Left ventricle myocardium inferior (tissue), 1 donor: ENCODE data around the gene RUNX1. TPM values are rescaled to one million over a fixed set of nuclear protein-coding genes. Genes with fewer than 3 reads are reported as not detected.

Experiments
- DNase-seq: peaks from one replicate; pipeline ENCODE4 v3.0.0-alpha.2; 2020
- H3K27ac ChIP-seq: fragments of 200-600 bp; replicated peaks from 2 replicates; pipeline ENCODE4 v1.8.0; 2021
- H3K27me3 ChIP-seq: fragments of 200-600 bp; 2 replicates; pipeline ENCODE4 v1.8.0; 2021; ENCODE audit warnings: low read depth
- H3K36me3 ChIP-seq: fragments of 200-600 bp; 2 replicates; pipeline ENCODE4 v1.8.0; 2021
- H3K4me1 ChIP-seq: fragments of 200-600 bp; 2 replicates; pipeline ENCODE4 v1.8.0; 2021
- H3K4me3 ChIP-seq: fragments of 200-600 bp; 2 replicates; pipeline ENCODE4 v1.8.0; 2021; ENCODE audit warnings: mild to moderate bottlenecking, moderate library complexity
- H3K9me3 ChIP-seq: fragments of 200-600 bp; replicated peaks from 2 replicates; pipeline ENCODE4 v1.8.0; 2021
- intact Hi-C: fragments of 100-400 bp; cut with micrococcal nuclease; formaldehyde crosslinking; loops from one replicate; pipeline ENCODE4 v1.11.0; 2022
- total RNA-seq: library from RNA; stranded (reverse); fragmentation: NEBNext Ultra II Directional; extraction: Animal tissue kit (Norgen Biotek cat#: 25700); gene quantifications from one replicate; pipeline ENCODE4 v1.2.1, GENCODE V29; 2021
- TF ChIP-seq, protein P1 (sequence below): fragments of 200-600 bp; IDR thresholded peaks from 2 replicates; pipeline ENCODE4 v1.8.0; 2021; ENCODE audit warnings: antibody characterized with exemption, mild to moderate bottlenecking, borderline replicate concordance
- donor health status: DM: no; HTN: yes; CAD: no; lungs with severe emphysema.

RUNX1 gene
- total RNA-seq, 1 donor from 2014 or later, result 1.5 TPM

DNA sequence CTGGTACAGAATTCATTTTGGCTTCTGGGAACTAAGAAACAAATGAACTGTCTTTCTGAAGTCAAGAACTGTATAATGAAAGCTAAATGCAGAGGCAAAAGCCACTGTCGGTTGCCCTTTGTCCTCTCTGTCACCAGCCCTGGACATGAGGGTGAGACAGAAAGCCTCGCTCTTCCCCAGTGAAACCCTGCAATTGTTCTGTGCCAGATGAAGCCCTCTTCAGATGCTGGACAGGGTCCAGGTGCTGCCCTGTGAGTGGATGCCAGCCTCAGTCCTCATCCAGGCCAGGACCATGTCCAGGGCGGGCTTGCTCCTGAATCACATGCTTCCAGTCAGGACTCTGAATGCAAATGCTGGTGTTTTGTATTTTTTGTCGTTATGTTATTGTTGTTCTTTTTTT, 138.7 kb downstream of the RUNX1 start:
- Histone ChIP-seq H3K27me3 (peaks cover 93% of the 10 kb centered on the region), H3K9me3 (no peaks in the 10 kb centered on the region), H3K4me3 (no peak overlapping the region), H3K4me1 (no peaks in the 10 kb centered on the region), H3K27ac (no peak overlapping the region), H3K36me3 (no peaks in the 10 kb centered on the region)
- DNase-seq, result no peak
- intact Hi-C loops, result no loop called here
- TF ChIP-seq, protein P1, sequence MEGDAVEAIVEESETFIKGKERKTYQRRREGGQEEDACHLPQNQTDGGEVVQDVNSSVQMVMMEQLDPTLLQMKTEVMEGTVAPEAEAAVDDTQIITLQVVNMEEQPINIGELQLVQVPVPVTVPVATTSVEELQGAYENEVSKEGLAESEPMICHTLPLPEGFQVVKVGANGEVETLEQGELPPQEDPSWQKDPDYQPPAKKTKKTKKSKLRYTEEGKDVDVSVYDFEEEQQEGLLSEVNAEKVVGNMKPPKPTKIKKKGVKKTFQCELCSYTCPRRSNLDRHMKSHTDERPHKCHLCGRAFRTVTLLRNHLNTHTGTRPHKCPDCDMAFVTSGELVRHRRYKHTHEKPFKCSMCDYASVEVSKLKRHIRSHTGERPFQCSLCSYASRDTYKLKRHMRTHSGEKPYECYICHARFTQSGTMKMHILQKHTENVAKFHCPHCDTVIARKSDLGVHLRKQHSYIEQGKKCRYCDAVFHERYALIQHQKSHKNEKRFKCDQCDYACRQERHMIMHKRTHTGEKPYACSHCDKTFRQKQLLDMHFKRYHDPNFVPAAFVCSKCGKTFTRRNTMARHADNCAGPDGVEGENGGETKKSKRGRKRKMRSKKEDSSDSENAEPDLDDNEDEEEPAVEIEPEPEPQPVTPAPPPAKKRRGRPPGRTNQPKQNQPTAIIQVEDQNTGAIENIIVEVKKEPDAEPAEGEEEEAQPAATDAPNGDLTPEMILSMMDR, result no peak

DNA sequence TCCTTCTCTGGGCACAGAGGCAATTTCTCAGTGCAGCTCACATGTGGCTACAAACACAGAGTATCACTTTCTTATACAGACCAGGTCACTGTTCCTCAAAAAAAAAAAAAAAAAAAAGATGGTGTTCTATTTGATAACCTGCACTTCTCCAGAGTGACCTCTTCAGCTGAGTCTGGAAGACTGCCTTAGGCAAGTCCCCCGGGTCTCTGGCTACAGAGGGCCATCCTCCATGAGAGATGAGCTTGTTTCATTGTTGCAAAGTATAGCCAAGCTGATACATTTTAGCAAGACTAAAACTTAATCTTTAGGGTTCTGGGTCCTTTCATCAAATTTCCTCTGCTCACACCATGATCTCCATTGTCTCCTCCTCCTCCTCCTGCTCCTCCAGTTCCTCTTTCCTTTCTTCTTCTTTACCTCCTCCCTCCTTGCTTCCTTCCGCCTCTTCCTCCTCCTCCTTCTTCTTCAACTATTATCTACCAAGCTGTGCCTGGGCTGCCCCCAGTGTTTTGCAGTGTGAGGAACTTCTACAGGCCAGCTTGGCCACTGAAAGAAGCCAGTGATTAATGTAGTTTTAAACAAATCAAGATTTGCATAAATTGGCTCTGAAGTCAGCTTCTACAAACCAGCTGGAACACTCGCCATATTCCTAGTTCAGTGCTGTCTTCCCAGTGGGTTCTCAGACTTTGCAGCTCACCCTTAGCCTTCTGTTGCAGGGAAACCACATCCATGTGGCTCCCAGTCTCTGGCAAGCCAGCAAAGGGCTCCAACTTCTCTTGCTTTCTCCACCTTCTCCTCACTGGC, 139.4 kb downstream of the RUNX1 start:
- Histone ChIP-seq H3K4me1 (no peaks in the 10 kb centered on the region), H3K9me3 (no peaks in the 10 kb centered on the region), H3K36me3 (no peaks in the 10 kb centered on the region), H3K27ac (no peak overlapping the region), H3K27me3 (peaks cover 96% of the 10 kb centered on the region), H3K4me3 (no peak overlapping the region)
- TF ChIP-seq, protein P1, result no peak
- intact Hi-C loops, result no loop called here
- no peak for DNase-seq

DNA sequence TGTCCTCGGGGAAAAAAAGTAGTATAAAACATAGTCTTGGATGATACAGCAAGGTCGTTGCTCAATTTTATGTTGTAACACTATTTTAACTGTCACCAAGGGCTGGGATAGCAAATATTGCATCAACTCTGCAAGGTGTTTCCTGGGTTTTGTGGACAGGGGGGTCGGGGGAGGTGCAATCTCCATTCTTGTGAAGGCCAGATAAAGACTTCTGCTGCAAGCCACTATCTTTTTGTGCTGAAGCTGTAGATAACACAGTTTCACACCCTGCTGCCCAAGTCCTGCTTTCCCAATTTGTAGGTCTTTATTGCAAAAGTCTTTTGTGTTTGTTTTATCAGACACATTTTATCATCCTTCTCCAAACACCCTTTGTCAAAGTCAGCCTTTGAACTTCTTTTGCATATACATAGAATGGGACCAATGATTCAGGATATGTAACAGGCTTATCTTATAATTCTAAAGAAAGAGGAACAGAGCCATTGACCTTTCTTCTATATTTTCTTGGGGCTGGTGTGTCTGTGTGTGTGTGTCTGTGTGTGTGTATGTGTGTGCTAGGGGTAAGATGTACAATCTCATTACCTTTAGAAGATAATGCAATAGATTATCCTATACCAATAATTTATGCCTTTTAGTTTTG, 140.6 kb downstream of the RUNX1 start:
- Histone ChIP-seq H3K27me3 (peaks cover 95% of the 10 kb centered on the region), H3K9me3 (no peaks in the 10 kb centered on the region), H3K36me3 (no peaks in the 10 kb centered on the region), H3K4me1 (no peaks in the 10 kb centered on the region), H3K27ac (no peak overlapping the region), H3K4me3 (no peak overlapping the region)
- TF ChIP-seq, protein P1, result no peak
- intact Hi-C loops, result no loop called here
- DNase-seq, result no peak

DNA sequence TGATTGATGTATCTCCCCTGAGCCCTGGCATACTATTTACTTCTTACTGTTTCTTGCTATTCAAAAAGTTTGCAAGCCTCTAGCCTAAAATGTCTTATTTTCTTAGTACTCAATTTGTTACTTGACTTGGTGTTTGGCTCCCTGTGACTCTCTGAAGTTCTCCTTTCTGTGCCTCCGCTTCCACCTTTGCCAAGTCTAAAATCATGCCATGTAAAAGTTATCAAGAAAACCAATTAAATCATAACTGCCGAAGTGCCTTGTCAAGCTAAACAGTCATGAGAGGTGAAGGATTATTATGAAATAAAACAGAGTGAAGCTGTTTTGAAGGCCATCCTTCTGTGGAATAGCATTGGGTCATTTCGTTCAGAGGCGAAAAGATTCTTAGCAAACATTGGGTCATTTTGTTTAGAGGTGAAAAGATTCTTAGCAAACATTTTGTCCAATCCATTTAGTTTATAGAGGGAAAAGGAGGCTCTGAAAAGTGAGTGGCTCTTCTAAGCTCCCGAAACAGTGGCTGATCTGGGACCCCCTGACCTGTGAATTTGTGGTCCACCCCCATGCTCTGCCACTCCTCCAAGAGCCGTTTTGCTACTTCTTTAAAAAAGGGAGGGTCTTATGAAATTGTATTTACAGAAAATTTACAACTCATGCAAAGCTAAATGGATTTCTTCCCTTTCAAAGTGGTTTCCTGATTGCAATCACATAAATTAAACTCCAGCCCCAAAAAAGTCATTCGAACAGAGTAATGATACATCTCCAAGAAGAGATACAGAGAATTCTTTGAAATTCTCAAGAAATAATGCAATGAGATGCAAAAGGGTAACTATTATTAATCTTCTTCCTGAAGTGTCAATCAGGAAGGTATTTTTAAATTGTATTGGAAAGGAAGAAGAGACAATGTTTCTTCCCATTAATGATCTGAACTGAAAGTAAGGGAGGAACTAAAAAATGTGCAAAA, 141.4 kb downstream of the RUNX1 start:
- peaks cover 95% of the 10 kb centered on the region for H3K27me3 ChIP-seq
- H3K4me1 ChIP-seq, result no peaks in the 10 kb centered on the region
- no peaks in the 10 kb centered on the region for H3K36me3 ChIP-seq
- no peak overlapping the region for H3K4me3 ChIP-seq
- intact Hi-C loops, result no loop called here
- H3K9me3 ChIP-seq, result no peaks in the 10 kb centered on the region
- no peak overlapping the region for H3K27ac ChIP-seq
- DNase-seq, result no peak
- TF ChIP-seq, protein P1, result no peak

DNA sequence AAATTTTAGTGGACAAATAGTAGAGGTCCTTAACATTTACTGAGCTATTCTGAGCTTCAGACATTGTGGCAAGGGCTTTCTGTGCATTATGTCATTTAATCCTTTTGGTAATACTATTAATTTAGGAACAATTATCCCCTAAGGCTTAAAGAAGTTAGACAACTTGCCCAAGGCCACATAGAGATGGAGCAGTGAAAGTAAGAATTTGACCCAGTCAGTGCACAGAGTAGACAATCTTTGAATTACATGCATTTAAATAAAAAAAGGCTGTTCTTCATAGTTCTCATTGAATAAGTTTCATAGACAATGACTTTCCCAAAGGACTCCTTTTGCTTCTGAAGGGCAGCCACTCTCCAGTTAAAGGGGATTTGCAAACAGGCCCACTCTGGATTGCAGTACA, 142.7 kb downstream of the RUNX1 start:
- H3K4me3 ChIP-seq, result no peak overlapping the region
- intact Hi-C loops, result no loop called here
- DNase-seq, result no peak
- H3K4me1 ChIP-seq, result no peaks in the 10 kb centered on the region
- TF ChIP-seq, protein P1, result no peak
- H3K27me3 ChIP-seq, result peaks cover 94% of the 10 kb centered on the region
- no peaks in the 10 kb centered on the region for H3K9me3 ChIP-seq
- no peak overlapping the region for H3K27ac ChIP-seq
- no peaks in the 10 kb centered on the region for H3K36me3 ChIP-seq
